Endothelial cell (in vitro differentiated cells): ENCODE results near the gene TIMM22. TPM values are rescaled to one million over a fixed set of nuclear protein-coding genes. Genes with fewer than 3 reads are reported as not detected.
"Not testable (repeated sequence)": the region's sequence is repeated elsewhere in the genome, so short reads cannot be mapped to it uniquely, and the experiment has no call there.

Experiments used
- DNase-seq: peaks from one replicate; pipeline ENCODE4 v3.0.0; 2021; ENCODE audit warnings: low spot score
- H3K27ac Mint-ChIP-seq: one replicate; pipeline ENCODE4 v1.8.0; 2021; ENCODE audit warnings: mixed read lengths, inconsistent platforms; ENCODE audit not compliant: unreplicated experiment
- H3K27me3 Mint-ChIP-seq: one replicate; pipeline ENCODE4 v1.8.0; 2021; ENCODE audit warnings: mild to moderate bottlenecking, moderate library complexity, mixed read lengths, inconsistent platforms; ENCODE audit not compliant: unreplicated experiment
- H3K36me3 Mint-ChIP-seq: one replicate; pipeline ENCODE4 v1.8.0; 2021; ENCODE audit warnings: mild to moderate bottlenecking, low read depth, mixed read lengths, inconsistent platforms; ENCODE audit not compliant: unreplicated experiment
- H3K4me1 Mint-ChIP-seq: one replicate; pipeline ENCODE4 v1.8.0; 2021; ENCODE audit warnings: mild to moderate bottlenecking, mixed read lengths, inconsistent platforms; ENCODE audit not compliant: unreplicated experiment
- H3K4me3 Mint-ChIP-seq: one replicate; pipeline ENCODE4 v1.8.0; 2021; ENCODE audit warnings: mild to moderate bottlenecking, mixed read lengths, inconsistent platforms; ENCODE audit not compliant: unreplicated experiment
- H3K9me3 Mint-ChIP-seq: one replicate; pipeline ENCODE4 v1.8.0; 2021; ENCODE audit warnings: mixed read lengths, inconsistent platforms; ENCODE audit not compliant: unreplicated experiment
- total RNA-seq: library from RNA; stranded (reverse); fragmentation: NEBNext Ultra II Directional; extraction: Animal tissue kit (Norgen Biotek cat#: 25700); gene quantifications from one replicate; pipeline ENCODE4 v1.2.1, GENCODE V29; 2021; ENCODE audit not compliant: unreplicated experiment
- TF ChIP-seq, protein P1 (sequence below): fragments of 200-600 bp; sonication (generic); IDR thresholded peaks from one replicate; pipeline ENCODE4 v1.5.0; 2021; ENCODE audit warnings: antibody characterized with exemption; ENCODE audit not compliant: unreplicated experiment

The TIMM22 gene
- total RNA-seq, 1 donor from 2014 or later, result 17.1 TPM

DNA sequence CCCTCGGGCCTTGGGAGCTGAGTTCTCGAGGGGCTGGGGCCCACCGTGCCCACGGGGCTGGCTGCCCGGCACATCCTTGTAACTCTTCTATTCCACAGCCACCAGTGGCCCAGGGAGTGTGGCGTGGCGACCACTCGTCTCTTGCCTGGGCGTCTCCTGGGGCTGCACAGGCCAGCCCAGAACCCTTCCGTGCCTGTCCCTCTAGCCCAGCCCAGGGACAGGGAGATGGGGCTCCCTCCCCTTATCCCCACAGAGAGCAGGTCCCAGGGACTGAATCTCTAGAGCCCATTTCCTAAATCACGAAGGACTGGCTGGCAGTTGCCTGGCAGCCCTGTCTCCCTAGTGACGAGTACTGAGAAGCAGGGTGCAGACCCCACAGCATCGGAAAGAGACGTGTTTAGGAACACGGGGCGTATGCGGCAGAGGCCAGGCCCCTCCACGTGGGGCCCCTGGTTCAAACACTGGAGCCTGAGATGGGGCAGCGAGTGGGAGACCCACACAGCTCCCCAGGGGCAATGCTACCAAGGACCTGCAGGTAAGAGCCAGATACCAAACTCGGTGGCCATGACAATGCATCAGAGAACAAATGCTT is 51.0 kb downstream of the TIMM22 start:
- Mint-ChIP-seq H3K4me3 (no peak overlapping the region), H3K36me3 (peaks cover 20% of the 10 kb centered on the region), H3K4me1 (peaks cover 2% of the 10 kb centered on the region), H3K27ac (no peak overlapping the region), H3K27me3 (peaks cover 1% of the 10 kb centered on the region), H3K9me3 (no peaks in the 10 kb centered on the region)
- TF ChIP-seq, protein P1, sequence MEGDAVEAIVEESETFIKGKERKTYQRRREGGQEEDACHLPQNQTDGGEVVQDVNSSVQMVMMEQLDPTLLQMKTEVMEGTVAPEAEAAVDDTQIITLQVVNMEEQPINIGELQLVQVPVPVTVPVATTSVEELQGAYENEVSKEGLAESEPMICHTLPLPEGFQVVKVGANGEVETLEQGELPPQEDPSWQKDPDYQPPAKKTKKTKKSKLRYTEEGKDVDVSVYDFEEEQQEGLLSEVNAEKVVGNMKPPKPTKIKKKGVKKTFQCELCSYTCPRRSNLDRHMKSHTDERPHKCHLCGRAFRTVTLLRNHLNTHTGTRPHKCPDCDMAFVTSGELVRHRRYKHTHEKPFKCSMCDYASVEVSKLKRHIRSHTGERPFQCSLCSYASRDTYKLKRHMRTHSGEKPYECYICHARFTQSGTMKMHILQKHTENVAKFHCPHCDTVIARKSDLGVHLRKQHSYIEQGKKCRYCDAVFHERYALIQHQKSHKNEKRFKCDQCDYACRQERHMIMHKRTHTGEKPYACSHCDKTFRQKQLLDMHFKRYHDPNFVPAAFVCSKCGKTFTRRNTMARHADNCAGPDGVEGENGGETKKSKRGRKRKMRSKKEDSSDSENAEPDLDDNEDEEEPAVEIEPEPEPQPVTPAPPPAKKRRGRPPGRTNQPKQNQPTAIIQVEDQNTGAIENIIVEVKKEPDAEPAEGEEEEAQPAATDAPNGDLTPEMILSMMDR, result no peak
- no peak for DNase-seq

DNA sequence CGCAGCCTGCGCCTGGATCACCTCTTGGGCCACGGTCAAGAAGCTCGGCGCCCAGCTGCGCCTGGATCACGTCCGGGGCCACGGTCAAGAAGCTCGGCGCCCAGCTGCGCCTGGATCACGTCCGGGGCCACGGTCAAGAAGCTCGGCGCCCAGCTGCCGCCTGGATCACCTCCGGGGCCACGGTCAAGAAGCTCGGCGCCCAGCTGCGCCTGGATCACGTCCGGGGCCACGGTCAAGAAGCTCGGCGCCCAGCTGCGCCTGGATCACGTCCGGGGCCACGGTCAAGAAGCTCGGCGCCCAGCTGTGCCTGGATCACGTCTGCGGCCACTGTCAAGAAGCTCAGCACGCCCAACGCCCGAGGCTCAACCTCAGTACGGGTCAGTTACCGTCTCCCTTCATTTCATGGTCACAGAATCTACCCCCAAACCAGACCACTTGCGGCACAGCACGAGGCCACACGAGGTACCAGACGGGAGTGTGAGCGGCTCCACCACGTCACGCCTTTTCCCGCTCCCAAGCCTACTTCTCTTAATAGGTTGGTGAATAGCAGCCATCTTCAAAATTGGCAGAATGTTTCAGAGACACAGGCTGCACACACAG is 51.7 kb downstream of the TIMM22 start:
- H3K27me3 Mint-ChIP-seq, H3K4me1 Mint-ChIP-seq, H3K4me3 Mint-ChIP-seq, H3K27ac Mint-ChIP-seq, DNase-seq, H3K9me3 Mint-ChIP-seq: not testable (repeated sequence)
- peaks cover 20% of the 10 kb centered on the region for H3K36me3 Mint-ChIP-seq

DNA sequence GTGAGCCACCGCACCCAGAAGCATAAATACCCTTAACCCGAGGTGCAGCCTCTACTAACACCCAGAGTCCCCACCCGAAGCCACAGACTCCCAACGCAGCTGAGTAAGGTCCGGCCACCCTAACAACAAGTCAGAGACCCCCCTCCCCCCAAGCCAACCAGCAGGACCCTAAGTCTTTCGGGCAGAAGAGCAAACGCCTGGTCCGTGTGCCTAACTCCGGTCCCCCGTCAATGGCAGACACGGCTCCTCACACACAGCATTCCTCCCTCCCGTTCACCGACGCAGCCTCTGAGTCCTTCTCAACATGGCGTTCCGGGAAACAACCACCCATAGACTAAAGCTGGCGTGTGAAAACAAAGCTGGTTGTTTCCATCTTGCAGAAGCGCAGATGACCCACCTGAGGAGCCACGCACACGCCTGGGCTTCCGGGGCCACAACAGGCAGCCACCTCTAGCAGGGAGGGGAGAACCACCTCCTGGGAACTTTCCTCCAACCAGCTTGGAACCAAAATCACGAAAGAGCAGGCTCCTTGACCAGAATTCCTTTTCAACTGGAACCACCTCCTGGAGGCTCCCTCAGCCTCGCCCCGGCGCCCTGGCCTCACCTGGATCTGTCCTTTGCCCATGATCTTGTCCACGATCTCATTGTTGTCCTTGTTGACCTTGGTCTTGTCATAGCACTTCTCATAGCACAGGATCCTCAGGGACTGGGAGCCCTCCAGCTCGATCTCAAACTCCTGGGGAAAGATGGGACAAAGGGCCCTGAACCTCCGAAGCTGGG is 52.7 kb downstream of the TIMM22 start:
- Mint-ChIP-seq H3K4me3 (no peak overlapping the region), H3K27ac (no peak overlapping the region), H3K4me1 (peaks cover under 1% of the 10 kb centered on the region), H3K36me3 (peaks cover 18% of the 10 kb centered on the region), H3K9me3 (no peaks in the 10 kb centered on the region), H3K27me3 (peaks cover 1% of the 10 kb centered on the region)
- DNase-seq, result no peak
- TF ChIP-seq, protein P1, result no peak

DNA sequence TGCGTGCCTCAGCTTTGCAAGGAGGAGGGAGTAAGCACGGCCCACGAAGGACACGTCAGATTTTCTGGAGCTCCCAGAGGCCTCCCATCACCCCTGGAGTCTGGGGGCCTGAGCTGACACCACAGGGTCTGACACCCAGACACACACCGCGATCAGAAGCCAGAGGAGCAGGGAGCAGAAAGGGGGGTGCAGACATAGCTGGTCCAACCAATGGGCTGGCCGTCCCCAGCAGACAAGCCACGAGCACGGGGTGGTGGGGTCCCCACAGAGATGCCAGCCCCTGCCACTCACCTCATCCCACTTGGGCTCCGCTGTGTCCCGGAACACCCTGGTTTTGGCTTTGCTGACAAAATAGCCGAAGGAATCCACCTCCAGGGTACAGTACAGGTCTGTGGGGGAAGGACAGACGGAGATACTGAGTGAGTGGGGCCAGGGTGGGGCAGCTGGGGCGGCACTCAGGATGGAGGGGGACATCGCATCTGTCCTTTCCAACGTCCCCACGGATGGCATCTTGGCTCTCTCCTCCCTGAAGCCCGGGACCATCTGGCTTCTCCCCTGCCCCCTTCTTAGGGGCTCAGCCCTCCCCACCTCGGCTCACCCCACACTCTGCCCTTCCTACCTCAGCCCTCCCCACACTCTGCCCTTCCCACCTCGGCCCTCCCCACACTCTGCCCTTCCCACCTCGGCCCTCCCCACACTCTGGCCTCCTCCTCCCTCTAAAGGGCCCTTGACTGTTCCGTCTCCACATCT is 53.5 kb downstream of the TIMM22 start:
- H3K4me3 Mint-ChIP-seq, result no peak overlapping the region
- no peaks in the 10 kb centered on the region for H3K4me1 Mint-ChIP-seq

More for the DNA sequence above, 53.5 kb downstream of the TIMM22 start:
- no peak for DNase-seq
- Mint-ChIP-seq H3K27ac (no peak overlapping the region), H3K36me3 (peaks cover 10% of the 10 kb centered on the region), H3K27me3 (peaks cover 1% of the 10 kb centered on the region), H3K9me3 (no peaks in the 10 kb centered on the region)
- TF ChIP-seq, protein P1, result no peak
